Activated gamma-delta T cell (primary cell): ENCODE measurements around the gene JAK1.
"Not testable (repeated sequence)": the region's sequence is repeated elsewhere in the genome, so short reads cannot be mapped to it uniquely, and the experiment has no call there.

ENCODE experiments used
- DNase-seq: peaks from one replicate; lab custom pipeline; 2025; lab: John Stamatoyannopoulos, UW

The JAK1 gene

GRCh38 chr1:64922336-64922735 lies 44.0 kb downstream of the JAK1 start:
- no peak for DNase-seq

GRCh38 chr1:64921771-64922170 lies 44.6 kb downstream of the JAK1 start:
- DNase-seq = no peak

- DNase-seq = no peak
Observed at GRCh38 chr1:64920941-64921589, 45.3 kb downstream of the JAK1 start.

GRCh38 chr1:64919120-64919519 lies 47.2 kb downstream of the JAK1 start:
- not testable (repeated sequence) for DNase-seq

GRCh38 chr1:64917907-64918306 lies 48.4 kb downstream of the JAK1 start:
- no peak for DNase-seq

GRCh38 chr1:64917328-64917861 lies 49.0 kb downstream of the JAK1 start:
- no peak for DNase-seq

- no peak for DNase-seq
Observed at GRCh38 chr1:64915381-64916274, 50.7 kb downstream of the JAK1 start.

- DNase-seq = no peak
Observed at GRCh38 chr1:64913361-64914015, 52.9 kb downstream of the JAK1 start.

GRCh38 chr1:64912191-64912590 lies 54.2 kb downstream of the JAK1 start:
- no peak for DNase-seq

- no peak for DNase-seq
Observed at GRCh38 chr1:64911326-64911725, 55.0 kb downstream of the JAK1 start.

- no peak for DNase-seq
Observed at GRCh38 chr1:64909031-64909430, 57.3 kb downstream of the JAK1 start.

- no peak for DNase-seq
Observed at GRCh38 chr1:64908575-64908974, 57.8 kb downstream of the JAK1 start.

GRCh38 chr1:64906447-64906846 lies 59.9 kb downstream of the JAK1 start:
- no peak for DNase-seq

GRCh38 chr1:64903593-64903992 lies 62.8 kb downstream of the JAK1 start:
- DNase-seq = no peak

GRCh38 chr1:64901663-64902062 lies 64.7 kb downstream of the JAK1 start:
- no peak for DNase-seq

GRCh38 chr1:64900916-64901315 lies 65.4 kb downstream of the JAK1 start:
- DNase-seq = no peak

GRCh38 chr1:64898107-64898861 lies 68.1 kb downstream of the JAK1 start:
- DNase-seq = no peak

GRCh38 chr1:64896551-64896950 lies 69.8 kb downstream of the JAK1 start:
- no peak for DNase-seq

GRCh38 chr1:64895500-64895899 lies 70.8 kb downstream of the JAK1 start:
- no peak for DNase-seq

GRCh38 chr1:64894438-64895196 lies 71.7 kb downstream of the JAK1 start:
- no peak for DNase-seq

GRCh38 chr1:64893921-64894320 lies 72.4 kb downstream of the JAK1 start:
- DNase-seq = no peak
